ENCODE results near the gene CENPC.

GRCh38 chr4:67448621-67449020 is 96.7 kb downstream of the CENPC start:
- no peak for TF ChIP-seq CTCF (IDR thresholded peaks at IDR 0.05)
- TF ChIP-seq POLR2AphosphoS5 (IDR thresholded peaks at IDR 0.05), result no peak
- TF ChIP-seq EP300 (IDR thresholded peaks at IDR 0.05), result no peak

All from suprapubic skin (tissue), 4 donors.